ENCODE measurements around the gene CMTM8.

DNA sequence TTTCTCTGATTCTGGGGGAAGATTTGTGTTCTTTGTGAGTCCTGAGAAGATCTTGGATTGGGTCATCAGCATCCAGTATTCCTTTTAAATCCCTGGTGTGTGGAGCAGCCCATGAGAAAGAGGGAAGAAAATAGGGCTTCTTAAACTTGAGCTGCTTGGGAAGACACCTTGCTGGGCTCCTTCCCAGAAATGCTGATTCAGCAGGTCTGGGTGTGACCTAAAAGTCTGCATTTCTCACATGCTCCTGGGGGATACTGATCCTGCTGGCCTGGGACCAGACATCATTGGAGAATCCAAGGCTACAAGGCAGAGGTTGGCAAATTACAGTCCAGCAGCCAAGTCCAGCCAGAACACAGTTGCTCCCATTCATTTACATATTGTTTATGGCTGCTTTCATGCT, 99.0 kb downstream of the CMTM8 start:
- no peak for TF ChIP-seq GATA2 (IDR thresholded peaks at IDR 0.05; ENCODE audit: low read depth, low read length)
- TF ChIP-seq GATA3 (IDR thresholded peaks at IDR 0.05; ENCODE audit: low read depth, low read length): no peak
